ENCODE data around the gene TMEM170A.
"Not testable (repeated sequence)": the region's sequence is repeated elsewhere in the genome, so short reads cannot be mapped to it uniquely, and the experiment has no call there.

The TMEM170A gene

GRCh38 chr16:75452464-75453190 is 11.9 kb downstream of the TMEM170A start:
- DNase-seq = no peak

GRCh38 chr16:75446416-75446815 is 18.1 kb downstream of the TMEM170A start:
- no peak for DNase-seq

DNA sequence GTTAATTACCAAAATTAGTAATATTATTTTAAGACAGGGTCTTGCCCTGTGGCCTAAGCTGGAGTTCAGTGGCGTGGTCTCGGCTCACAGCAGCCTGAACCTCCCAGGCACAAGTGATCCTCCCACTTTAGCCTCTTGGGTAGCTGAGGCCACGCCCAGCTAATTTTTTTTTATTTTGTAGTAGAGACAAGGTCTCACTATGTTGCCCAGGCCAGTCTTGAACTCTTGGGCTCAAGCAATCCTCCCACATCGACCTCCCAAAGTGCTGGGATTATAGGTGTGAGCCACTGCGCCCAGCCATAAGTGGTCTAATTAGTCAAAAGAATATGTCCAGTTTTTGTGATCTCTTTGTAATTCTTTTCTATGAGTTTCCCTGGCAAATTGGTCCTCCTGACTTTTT is 19.2 kb downstream of the TMEM170A start:
- no peak for DNase-seq

DNA sequence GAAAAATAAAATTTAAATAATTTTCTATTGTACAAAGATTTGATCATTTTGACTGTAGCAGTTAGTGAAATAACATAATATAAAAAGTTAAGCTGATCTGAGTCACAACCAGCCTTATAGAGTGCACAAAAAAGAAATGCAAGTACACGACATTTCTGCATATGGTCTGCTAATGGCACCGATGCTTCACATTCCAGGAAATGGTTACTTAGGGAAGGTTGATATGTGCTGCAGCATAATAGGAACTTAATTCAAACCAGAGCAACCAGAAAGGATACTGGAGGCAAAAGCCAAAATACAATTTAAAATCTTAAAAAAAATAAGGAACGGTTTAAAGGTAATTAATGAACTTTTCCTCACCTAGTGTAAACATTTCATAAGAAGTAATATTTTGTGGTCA is 21.2 kb downstream of the TMEM170A start:
- no peak for DNase-seq

GRCh38 chr16:75433732-75434413 is 30.6 kb downstream of the TMEM170A start:
- no peak for DNase-seq

- DNase-seq = peak; percentile 94
Measured at GRCh38 chr16:75432828-75433731, 31.4 kb downstream of the TMEM170A start, which contains the start of gene CFDP1. Gene CFDP1 (minus strand): TSS chr16:75433503. CDS start chr16:75433352, 151 bp downstream.

DNA sequence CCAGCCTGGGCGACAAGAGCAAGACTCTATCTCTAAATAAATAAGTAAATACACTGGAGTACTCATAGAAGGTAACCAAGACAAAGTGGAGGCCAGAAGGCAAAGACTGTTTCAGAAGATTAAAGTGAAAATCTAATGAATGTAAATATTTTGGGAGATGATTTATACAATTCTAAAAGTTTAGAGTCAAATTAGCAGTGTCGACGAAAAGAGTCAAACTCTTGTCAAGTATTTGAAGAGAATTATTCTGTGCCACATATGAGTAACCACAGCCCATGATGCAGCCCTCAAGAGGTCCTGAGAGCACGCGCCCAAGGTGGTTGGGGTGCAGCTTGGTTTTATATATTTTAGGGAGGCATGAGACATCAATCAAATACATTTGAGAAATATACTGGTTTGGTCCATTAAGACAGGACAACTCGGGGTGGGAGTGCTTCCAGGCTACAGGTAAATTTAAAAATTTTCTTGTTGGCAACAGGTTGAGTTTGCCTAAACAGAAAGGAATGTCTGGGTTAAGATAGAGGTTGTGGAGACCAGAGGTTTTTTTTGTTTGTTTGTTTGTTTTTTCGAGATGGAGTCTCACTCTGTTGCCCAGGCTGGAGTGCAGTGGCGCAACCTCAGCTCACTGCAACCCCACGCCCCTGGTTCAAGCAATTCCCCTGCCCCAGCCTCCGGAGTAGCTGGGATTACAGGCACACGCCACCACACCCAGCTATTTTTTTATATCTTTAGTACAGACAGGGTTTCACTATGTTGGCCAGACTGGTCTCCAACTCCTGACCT is 34.7 kb downstream of the TMEM170A start:
- no peak for DNase-seq

DNA sequence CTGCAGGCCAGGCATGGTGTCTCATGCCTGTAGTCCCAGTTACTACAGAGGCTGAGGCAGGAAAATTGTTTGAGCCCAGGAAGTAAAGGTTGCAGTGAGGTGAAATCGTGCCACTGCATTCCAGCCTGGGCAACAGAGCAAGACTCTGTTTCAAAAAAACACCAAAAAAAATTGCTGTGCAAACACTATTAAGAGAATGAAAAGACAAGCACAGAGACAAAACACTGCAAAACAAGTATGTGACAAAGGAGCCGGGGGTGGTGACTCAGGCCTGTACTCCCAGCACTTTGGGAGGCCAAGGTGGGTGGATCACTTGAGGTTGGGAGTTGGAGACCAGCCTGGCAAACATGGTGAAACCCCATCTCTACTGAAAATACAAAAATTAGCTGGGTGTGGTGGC is 38.0 kb downstream of the TMEM170A start:
- DNase-seq = not testable (repeated sequence)

DNA sequence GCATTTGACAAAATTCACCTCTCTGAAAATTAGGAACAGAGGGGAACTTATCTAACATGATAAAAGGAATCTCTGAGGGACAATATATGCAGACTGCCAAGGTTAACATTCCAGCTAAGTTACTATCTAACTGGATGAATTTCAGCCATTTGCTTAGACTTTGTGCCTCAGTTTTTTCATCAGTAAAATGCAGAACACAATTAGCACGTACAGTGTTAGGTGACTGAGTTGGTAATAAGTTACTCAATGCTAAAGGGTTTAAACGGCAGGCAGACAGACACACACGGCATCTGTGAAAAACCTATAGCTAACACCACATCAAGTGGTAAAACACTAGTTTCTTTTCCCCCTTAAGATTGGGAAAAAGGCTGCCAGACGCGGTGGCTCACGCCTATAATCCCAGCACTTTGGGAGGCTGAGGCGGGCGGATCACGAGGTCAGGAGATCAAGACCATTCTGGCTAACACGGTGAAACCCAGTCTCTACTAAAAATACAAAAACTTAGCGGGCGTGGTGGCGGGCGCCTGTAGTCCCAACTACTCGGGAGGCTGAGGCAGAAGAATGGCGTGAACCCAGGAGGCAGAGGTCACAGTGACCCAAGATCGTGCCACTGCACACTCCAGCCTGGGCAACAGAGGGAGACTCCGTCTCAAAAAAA is 40.3 kb downstream of the TMEM170A start:
- DNase-seq = not testable (repeated sequence)

- DNase-seq = no peak
Measured at GRCh38 chr16:75423723-75424104, 40.8 kb downstream of the TMEM170A start.

DNA sequence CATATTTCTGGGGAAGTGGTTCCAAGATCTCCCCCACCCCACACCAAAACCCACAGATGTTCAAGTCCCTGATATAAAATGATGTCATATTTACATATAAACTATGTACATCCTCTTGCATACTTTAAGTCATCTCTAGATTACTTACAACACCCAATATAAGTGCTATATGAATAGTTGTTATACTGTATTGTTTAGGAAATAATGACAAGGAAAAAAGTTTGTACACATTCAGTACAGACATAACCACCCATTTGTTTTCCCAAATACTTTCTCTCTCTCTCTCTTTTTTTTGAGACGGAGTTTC is 42.7 kb downstream of the TMEM170A start:
- no peak for DNase-seq

DNA sequence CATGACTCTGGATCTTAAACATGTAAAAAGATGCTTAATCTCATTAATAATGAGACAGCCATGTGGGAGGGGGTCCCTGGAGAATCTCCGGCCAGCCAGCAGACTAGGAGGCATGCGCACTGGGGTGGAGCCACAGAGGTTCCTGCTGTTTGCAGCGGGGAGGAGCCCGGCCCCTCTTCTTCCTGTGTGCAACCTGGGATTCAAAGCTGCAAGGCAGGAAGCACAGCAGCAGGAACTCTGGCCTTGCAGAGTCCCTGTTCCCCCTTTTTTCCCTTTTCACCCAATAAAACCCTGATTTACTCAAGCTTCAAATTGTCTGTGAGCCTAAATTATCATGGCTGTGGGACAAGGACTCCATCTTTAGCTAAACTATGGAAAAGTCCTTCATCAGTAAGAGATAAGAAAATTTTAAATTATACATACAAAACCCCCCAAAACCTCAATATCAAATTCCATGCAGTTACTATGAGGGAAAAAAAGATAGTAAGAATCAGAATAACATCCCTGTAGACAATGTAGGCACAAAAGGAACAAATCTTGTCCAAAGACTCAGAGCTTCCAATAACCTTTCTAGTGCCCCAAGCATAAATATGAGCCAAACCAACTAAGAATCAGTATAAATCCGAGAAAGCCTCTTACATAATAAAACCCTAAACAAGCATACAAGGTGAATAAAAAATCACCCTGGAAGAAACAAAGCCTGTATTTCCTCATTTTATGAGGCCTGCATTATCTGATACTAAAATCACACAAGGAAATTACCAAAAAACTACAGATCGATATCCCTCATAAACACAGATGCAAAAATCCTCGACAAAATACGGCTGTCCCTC is 43.3 kb downstream of the TMEM170A start:
- no peak for DNase-seq

DNA sequence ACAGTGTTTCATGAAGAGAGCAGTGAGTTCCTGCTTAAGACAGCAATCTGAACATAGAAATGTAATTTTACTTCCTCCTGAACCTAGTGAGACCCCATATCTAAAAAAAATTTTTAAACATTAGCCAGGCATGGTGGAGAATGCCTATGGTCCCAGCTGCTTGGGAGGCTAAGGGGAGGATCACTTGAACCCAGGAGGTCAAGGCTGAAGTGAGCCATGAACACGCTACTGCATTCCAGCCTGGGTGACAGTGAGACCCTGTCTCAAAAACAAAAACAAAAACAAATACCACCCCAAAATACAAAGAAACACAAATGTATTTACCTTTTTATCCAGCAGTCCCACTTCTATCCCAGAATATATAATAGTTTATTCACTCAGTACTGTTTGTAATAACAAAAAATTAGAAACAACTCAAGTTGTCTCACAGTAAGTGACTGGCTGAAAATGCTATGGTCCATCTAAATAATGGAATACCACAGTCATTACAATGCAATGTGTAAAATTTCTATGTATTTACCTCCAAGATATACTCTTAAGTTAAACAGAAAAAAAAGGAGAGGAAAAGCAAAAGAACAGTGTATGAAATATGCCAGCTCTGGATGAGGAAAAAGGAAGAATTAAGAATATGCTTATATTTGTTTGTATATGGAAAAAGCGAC is 47.5 kb downstream of the TMEM170A start:
- no peak for DNase-seq

- no peak for DNase-seq
Measured at GRCh38 chr16:75415169-75415905, 49.2 kb downstream of the TMEM170A start.

GRCh38 chr16:75413951-75414350 is 50.5 kb downstream of the TMEM170A start:
- DNase-seq = no peak

- no peak for DNase-seq
Measured at GRCh38 chr16:75406943-75407342, 57.5 kb downstream of the TMEM170A start.

- DNase-seq = no peak
Measured at GRCh38 chr16:75402821-75403475, 61.5 kb downstream of the TMEM170A start.

DNA sequence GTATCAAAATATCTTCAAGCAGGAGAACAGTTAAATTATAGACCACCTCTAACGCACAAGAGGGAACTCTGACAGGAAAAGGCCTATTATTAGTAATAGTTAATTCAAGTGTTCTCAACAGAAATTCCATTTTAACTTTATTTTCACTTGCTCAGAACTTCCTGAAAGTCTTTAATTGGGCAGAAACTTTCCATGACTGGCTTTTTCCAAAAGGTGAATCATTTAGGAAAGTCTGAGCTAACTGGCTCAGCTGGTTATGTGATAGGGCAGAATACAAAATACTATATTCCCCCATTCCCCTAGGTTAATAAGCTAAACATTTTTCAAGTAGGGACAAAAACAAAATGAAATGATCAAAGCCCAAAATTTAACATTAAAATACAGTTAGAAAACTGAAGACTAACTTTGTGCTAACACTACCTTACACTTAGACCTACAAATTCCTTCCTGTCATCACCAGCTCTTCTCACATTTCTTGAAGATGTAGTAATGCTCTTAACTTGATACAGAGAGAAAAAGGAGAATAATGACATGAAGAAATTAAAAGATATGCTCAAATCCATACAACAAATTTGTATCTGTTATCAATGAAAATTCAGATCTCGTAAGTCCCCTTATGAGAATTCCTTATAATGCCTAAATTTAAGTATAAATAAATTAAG is 62.2 kb downstream of the TMEM170A start:
- no peak for DNase-seq

DNA sequence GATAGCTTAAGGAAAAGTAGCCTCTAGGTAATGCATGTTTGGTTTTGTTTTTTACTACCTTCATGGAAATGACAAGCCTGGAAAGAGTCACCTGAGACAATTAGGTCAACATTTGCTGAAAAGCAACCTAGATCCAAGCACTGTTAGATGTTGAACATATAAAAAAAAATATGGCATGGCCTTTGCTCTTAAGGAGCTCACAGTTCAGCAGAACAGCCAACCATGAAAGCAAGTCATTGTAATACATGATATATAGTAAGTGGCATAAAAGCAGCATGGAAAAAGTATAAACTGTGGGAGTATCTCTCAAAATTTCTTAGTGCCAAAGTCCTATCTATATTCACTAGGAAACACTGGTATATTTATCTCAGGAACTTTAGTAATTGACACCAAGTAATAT is 62.8 kb downstream of the TMEM170A start:
- no peak for DNase-seq
